ENCODE results near the gene CAPZA3. TPM values are rescaled to one million over a fixed set of nuclear protein-coding genes. Genes with fewer than 3 reads are reported as not detected.

Gene CAPZA3, protein sequence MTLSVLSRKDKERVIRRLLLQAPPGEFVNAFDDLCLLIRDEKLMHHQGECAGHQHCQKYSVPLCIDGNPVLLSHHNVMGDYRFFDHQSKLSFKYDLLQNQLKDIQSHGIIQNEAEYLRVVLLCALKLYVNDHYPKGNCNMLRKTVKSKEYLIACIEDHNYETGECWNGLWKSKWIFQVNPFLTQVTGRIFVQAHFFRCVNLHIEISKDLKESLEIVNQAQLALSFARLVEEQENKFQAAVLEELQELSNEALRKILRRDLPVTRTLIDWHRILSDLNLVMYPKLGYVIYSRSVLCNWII
- total RNA-seq, result not detected in 2 replicates

DNA sequence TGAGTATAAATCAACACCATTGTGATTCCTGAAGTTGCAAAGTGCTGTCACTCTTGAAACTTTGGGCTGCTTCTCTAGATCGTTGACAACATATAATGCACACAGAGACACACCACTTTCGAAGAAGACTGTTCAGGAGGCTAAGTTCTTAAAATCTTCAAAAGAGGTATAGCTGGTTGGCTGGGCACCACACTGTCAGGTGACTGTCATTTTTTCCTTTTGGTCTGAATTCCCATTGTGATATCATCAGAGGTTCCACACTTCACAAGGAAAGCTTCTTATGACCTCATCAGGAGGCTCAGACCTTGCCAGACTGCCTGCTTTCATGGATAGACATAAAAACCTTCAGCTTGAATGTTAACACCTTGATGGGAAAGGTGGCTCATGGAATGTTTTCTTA is at the start of gene CAPZA3, which contains the start of gene PLCZ1:
TSS of gene CAPZA3 (plus strand) at position 301 of the 400 bp plus-strand sequence. CDS start 150 bp downstream, outside the sequence.
TSS of gene PLCZ1 (minus strand) at position 194 of the 400 bp plus-strand sequence. CDS start 641 bp downstream, outside the sequence.

Other genes starting within 250 kb of the CAPZA3 start
- gene PLCZ1, start 107 bp upstream of the CAPZA3 start, total RNA-seq, result not detected in 2 replicates